Activated T-cell treated with anti-CD3 and anti-CD28 coated beads, Interleukin-2, amount 50 U/mL, for 1 hour (primary cell): ENCODE measurements around the gene SNX10.

Source experiments
- DNase-seq: peaks from one replicate; pipeline ENCODE4 v3.0.0-alpha.2; 2020

Gene SNX10

GRCh38 chr7:26305090-26305868 is 13.6 kb downstream of the SNX10 start:
- DNase-seq: no peak

- DNase-seq: no peak
These were observed 14.4 kb downstream of the SNX10 start for GRCh38 chr7:26305869-26306665.

- no peak for DNase-seq
These were observed 15.1 kb downstream of the SNX10 start for GRCh38 chr7:26306790-26307189.

- no peak for DNase-seq
These were observed 15.6 kb downstream of the SNX10 start for GRCh38 chr7:26307226-26307625.

GRCh38 chr7:26307791-26308190 is 16.1 kb downstream of the SNX10 start:
- DNase-seq: no peak

GRCh38 chr7:26308551-26308950 is 16.9 kb downstream of the SNX10 start:
- DNase-seq: no peak

GRCh38 chr7:26309089-26309488 is 17.4 kb downstream of the SNX10 start:
- no peak for DNase-seq

- DNase-seq: no peak
These were observed 20.1 kb downstream of the SNX10 start for GRCh38 chr7:26311798-26312197.

- DNase-seq: no peak
These were observed 25.5 kb downstream of the SNX10 start for GRCh38 chr7:26317211-26317610.

- no peak for DNase-seq
These were observed 27.3 kb downstream of the SNX10 start for GRCh38 chr7:26318921-26319320.

- no peak for DNase-seq
These were observed 28.0 kb downstream of the SNX10 start for GRCh38 chr7:26319636-26320035.

GRCh38 chr7:26320878-26321277 is 29.2 kb downstream of the SNX10 start:
- DNase-seq: no peak

GRCh38 chr7:26321435-26321834 is 29.8 kb downstream of the SNX10 start:
- DNase-seq: no peak

- DNase-seq: no peak
These were observed 34.5 kb downstream of the SNX10 start for GRCh38 chr7:26326211-26326610.

- no peak for DNase-seq
These were observed 37.1 kb downstream of the SNX10 start for GRCh38 chr7:26328498-26329390.

- no peak for DNase-seq
These were observed 38.0 kb downstream of the SNX10 start for GRCh38 chr7:26329520-26330255.

- no peak for DNase-seq
These were observed 39.5 kb downstream of the SNX10 start for GRCh38 chr7:26331113-26331512.

- DNase-seq: no peak
These were observed 40.1 kb downstream of the SNX10 start for GRCh38 chr7:26331789-26332188.

- no peak for DNase-seq
These were observed 41.0 kb downstream of the SNX10 start for GRCh38 chr7:26332698-26333097.

GRCh38 chr7:26334166-26334859 is 42.7 kb downstream of the SNX10 start:
- DNase-seq: no peak

GRCh38 chr7:26337232-26337865 is 45.7 kb downstream of the SNX10 start:
- DNase-seq: no peak
